ENCODE data around the gene GSTK1.

GSTK1 gene

DNA sequence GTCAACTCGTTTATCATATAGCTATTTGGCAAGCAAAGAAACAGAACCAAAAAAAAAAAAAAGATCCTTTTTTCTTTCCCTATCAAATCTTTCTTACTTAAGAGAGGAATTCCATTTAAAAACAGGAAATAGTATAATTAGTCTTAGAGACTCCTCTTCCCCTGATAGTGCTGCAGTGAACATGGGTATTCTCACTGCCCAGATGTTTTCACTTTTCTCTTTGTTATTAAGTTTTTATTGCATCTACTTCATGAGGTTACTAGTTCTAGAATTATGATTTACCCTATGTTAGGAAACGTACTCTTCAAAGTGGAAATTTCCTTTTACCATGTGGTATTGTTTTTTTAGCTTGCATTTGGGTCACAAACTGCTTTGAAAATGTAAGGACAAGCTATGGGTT, 33.4 kb downstream of the GSTK1 start:
- Mint-ChIP-seq H3K27me3 (ENCODE audit: low read depth) (no peaks in the 10 kb centered on the region), H3K4me1 (peaks cover 42% of the 10 kb centered on the region), H3K27ac (peak overlapping the region; percentile 30 to 78 (median 52)), H3K4me3 (no peak overlapping the region), H3K36me3 (ENCODE audit: low read depth) (peaks cover 89% of the 10 kb centered on the region), H3K9me3 (no peaks in the 10 kb centered on the region)
- TF ChIP-seq, protein P1, sequence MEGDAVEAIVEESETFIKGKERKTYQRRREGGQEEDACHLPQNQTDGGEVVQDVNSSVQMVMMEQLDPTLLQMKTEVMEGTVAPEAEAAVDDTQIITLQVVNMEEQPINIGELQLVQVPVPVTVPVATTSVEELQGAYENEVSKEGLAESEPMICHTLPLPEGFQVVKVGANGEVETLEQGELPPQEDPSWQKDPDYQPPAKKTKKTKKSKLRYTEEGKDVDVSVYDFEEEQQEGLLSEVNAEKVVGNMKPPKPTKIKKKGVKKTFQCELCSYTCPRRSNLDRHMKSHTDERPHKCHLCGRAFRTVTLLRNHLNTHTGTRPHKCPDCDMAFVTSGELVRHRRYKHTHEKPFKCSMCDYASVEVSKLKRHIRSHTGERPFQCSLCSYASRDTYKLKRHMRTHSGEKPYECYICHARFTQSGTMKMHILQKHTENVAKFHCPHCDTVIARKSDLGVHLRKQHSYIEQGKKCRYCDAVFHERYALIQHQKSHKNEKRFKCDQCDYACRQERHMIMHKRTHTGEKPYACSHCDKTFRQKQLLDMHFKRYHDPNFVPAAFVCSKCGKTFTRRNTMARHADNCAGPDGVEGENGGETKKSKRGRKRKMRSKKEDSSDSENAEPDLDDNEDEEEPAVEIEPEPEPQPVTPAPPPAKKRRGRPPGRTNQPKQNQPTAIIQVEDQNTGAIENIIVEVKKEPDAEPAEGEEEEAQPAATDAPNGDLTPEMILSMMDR (IDR thresholded peaks at IDR 0.05; ENCODE audit: unreplicated experiment in 3 of 3): no peak

DNA sequence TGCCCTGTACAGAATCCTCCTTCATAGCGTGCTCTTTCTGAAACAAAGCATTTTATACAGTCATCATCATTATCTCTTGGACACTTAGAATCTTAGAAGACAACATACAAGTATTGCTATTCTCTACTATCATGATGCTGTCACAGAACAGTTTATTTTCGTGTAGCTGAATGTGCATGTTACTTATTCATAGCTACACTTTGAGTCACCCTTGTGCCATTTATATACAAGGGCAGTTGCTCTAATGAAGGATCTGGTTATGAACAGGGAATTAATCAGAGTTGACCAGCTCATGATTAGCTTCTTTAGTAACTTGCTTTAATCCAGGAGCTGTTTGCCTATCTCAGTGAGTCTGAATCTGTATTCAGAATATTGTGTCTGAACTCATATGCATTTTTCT, 36.1 kb downstream of the GSTK1 start:
- Mint-ChIP-seq H3K36me3 (ENCODE audit: low read depth) (peaks cover 90% of the 10 kb centered on the region), H3K27ac (peak overlapping the region in 1 of 3 experiments; percentile 4), H3K9me3 (no peaks in the 10 kb centered on the region), H3K27me3 (ENCODE audit: low read depth) (no peaks in the 10 kb centered on the region), H3K4me1 (peaks cover 37% of the 10 kb centered on the region), H3K4me3 (no peak overlapping the region)
- TF ChIP-seq, protein P1 (IDR thresholded peaks at IDR 0.05; ENCODE audit: unreplicated experiment in 3 of 3): no peak

DNA sequence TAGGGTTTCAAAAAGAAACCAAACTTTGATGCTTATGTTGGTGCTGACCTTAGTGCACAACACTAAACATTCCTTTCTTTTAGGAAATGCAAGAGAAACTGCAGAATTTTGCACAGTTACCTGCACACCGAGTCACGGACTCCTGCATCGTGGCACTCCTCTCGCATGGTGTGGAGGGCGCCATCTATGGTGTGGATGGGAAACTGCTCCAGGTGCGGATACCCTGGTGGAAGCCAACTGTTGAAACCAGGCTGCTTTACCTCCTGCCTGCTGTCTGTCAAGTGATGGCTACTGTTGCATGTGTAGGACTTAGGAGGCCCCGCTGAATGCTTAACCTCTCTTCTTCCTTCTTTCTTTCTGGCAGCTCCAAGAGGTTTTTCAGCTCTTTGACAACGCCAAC, 36.6 kb downstream of the GSTK1 start:
- Mint-ChIP-seq H3K27ac (no peak overlapping the region), H3K36me3 (ENCODE audit: low read depth) (peaks cover 90% of the 10 kb centered on the region), H3K4me3 (no peak overlapping the region), H3K27me3 (ENCODE audit: low read depth) (no peaks in the 10 kb centered on the region), H3K9me3 (no peaks in the 10 kb centered on the region), H3K4me1 (peaks cover 33% of the 10 kb centered on the region)
- TF ChIP-seq, protein P1 (IDR thresholded peaks at IDR 0.05; ENCODE audit: unreplicated experiment in 3 of 3): peak; percentile 46 to 53 (median 47)

DNA sequence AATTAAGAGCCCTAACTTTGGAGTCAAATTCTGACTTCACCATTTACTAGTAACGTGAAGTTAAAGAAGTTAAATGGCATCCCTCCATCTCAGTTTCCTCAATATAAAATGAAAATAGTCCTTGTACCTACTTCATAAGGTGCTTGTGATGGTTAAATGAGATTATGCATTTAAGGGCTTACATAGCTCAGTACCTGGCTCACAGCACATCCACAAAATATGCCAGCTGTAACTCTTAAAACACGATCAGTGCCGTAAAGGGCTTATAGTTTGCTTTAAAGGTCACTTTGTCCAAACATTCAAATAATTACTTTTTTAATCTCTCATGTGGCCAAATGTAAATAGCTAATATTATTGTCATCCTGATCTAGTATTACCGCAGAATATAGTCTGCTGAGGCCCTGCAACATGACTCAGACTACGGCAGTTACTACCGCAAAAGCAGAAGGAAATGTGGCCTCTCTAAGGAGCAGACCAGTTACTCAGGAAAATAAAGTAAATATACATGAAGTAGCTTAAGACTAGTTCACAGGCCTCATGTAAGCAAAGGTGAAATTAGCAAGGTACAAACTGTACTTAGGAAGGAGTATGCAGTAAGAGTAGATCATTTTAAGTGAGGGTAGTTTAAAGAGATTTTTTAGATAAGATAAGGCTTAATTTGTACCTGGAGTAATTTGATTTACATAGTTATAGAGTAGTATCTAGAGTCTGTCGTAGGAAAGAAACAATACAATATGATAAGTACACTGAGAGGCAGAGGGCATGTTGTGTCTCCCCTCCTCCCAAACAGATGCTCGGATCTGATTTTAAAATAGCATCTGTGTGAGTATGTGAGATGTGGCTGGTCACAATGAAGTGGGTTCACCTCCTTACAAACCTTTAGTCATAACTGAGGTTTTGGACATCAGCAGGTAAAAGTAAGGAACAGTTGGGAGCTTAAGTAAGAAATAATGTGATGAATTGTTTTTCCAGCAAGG, 38.0 kb downstream of the GSTK1 start:
- H3K9me3 Mint-ChIP-seq: no peaks in the 10 kb centered on the region
- H3K27me3 Mint-ChIP-seq (ENCODE audit: low read depth): no peaks in the 10 kb centered on the region
- H3K36me3 Mint-ChIP-seq (ENCODE audit: low read depth): peaks cover 88% of the 10 kb centered on the region
- H3K4me1 Mint-ChIP-seq: peaks cover 21% of the 10 kb centered on the region
- H3K27ac Mint-ChIP-seq: no peak overlapping the region
- no peak overlapping the region for H3K4me3 Mint-ChIP-seq
- TF ChIP-seq, protein P1 (IDR thresholded peaks at IDR 0.05; ENCODE audit: unreplicated experiment in 3 of 3): no peak

DNA sequence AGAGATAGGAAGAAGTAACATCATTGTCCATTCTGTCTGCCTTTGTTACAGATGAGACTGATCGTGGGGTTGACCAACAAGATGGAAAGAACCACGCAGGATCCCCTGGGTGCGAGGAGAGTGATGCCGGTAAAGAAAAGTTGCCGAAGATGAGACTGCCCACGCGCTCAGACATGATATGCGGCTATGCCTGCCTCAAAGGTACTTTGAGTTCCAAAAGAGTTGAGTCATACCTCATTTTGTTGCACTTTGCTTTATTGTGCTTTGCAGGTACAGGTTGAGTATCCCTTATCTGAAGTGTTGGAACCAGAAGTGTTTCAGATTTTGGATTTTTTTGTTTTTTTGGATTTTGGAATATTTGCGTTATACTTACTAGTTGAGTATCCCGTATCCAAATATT, 40.5 kb downstream of the GSTK1 start:
- Mint-ChIP-seq H3K27me3 (ENCODE audit: low read depth) (no peaks in the 10 kb centered on the region), H3K4me1 (peaks cover 11% of the 10 kb centered on the region), H3K9me3 (no peaks in the 10 kb centered on the region), H3K4me3 (no peak overlapping the region), H3K27ac (no peak overlapping the region), H3K36me3 (ENCODE audit: low read depth) (peaks cover 90% of the 10 kb centered on the region)
- TF ChIP-seq, protein P1 (IDR thresholded peaks at IDR 0.05; ENCODE audit: unreplicated experiment in 3 of 3): no peak

All from nephron (organoid).